ELF-1 (cell line): ENCODE data around the gene SCARB2.

Experiments used
- DNase-seq: peaks from one replicate; pipeline ENCODE4 v3.0.0-alpha.2; 2016; ENCODE audit warnings: low read depth, low spot score

The SCARB2 gene

GRCh38 chr4:76199664-76200211 is 13.9 kb downstream of the SCARB2 start:
- no peak for DNase-seq

DNA sequence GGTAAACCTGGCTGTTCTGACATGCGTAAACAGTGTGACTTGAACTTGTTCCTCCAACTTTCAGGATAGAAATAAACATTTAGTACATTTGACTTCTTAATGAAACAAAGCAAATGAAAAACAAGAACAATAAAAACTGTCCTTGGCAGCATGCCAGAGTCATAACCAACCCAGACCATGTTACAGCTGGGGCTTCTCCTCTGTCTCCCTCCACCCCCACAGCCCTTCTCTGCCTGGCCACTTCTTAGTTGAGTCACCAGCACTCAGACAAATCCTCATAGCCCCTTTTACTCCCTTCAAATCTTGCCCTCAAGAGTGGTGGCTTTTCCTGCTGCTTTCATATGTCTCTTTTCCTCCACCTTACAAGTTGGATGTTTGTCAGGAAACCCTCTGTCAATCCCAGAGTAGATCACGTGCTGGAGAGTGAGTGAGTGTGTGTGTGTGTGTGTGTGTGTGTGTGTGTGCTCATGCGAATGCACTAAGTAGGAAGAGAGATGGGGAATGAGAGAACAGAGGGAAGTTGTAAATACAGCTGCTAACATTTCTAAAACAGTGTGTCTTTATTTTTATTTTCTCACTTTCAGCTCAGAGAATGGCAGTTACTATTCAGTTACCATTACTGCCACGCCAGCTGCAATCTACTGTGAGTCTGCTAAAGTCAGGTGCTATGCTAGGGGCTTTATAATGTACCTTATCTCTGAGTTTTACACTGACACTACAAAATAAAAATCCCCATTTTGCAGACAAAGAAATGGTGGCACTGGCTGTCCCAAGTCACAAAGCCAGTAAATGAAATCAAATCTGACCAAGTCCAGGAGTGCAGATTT is 15.0 kb downstream of the SCARB2 start:
- no peak for DNase-seq

DNA sequence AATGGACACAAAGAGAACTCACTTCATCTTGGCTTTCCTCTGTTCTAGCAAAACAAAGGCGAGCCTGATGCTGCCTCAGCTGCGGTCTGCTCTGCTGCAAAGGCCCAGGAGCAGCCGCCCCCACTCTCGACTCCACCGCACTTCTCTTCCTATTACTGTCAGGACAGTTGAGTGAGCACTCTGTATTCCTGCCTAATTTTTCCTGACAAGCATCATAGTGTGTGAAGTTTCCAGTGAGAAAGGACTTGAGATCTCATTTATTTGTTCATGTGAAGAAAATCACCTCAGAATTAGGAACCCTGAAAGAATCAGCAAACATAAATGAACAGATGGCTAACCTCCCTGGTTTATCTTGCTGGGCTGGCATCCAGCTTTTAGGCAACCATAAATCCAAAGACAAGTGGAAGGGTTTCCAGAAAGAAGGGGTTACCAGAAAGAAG is 15.6 kb downstream of the SCARB2 start:
- DNase-seq = no peak

DNA sequence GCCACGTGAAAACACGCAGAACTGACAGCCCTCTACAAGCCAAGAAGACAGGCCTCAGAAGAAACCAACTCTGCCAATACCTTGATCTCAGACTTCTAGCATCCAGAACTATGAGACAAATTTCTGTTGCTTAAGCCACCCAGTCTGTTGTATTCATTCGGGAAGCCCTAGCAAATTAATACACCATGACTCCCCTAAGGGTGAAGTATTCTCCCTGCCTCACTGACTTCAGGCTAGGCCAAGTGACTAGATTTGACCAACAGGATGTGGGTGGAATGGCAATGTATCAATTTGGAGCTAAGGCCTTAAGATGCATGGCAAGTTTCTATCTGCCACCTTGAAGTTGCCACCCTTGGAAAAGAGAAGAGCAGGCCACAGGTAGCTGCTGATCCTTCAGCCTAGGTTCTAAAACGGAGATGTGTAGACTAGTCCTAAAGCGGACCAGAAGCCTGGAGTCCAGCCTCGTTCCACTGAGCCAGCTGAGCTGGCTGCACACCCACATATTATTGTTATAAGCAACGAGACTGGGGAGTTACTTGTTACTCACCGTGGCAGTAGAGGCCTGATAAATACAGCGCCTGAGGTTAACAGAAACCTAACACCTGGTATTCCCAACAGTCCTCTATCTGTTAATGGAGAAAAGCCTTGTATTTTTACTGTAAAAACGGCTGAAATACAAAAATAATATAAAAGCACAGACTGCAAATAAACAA is 16.4 kb downstream of the SCARB2 start:
- DNase-seq = no peak

DNA sequence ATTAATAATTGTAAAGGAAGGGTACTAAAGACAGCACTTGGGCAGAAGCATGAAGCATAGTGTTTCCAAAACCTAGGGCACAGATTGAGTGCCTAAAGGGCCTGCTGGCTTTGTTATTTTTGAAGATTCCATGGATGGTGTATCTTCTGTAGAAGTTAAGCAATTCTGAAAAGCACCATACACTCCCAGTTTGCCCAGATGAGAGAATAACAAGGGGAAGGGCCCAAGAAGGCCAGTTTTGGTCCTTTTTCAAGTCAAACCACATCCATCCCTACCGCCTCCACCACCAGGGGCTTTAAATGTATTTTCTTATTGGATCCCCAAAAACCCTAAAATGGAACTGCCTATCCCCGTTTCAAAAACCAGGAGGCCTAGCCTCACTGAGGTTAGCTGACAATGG is 17.2 kb downstream of the SCARB2 start:
- DNase-seq = no peak

DNA sequence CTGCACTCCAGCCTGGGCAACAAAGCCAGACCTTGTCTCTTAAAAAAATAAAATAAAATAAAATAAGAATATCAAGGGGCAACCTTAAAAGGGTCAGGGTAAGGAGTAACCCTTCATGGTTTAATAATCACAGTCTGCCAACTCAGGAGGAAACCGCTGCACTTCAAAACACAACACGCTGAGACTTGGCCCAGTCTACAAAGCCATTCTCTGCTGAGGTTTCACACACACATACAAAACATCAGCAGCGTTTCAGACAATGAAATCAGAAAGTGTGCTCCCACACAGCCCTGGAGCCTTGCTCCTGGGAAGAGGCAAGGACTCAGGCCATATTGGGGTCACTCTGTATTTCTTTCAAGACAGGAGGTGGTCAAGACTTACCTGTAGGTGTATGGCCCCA is 18.3 kb downstream of the SCARB2 start:
- no peak for DNase-seq

- no peak for DNase-seq
Measured at GRCh38 chr4:76194325-76194724, 19.3 kb downstream of the SCARB2 start.

DNA sequence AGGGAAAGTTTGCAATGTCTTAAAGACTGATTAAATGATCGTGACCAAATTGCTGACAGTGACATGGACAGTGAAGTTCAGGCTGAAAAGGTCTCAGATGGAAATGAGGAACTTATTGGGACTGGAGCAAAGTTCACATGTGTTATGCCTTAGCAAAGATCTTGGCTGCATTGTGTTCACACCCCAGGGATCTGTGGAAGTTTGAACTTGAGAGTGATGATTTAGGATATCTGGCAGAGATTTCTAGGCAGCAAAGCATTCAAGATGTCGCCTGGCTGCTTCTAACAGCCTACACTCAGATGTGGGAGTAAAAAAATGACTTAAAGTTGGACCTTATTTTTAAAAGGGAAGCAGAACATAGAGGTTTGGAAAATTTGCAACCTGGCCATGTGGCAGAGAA is 21.4 kb downstream of the SCARB2 start:
- no peak for DNase-seq

- DNase-seq = no peak
Measured at GRCh38 chr4:76188557-76188956, 25.1 kb downstream of the SCARB2 start.

GRCh38 chr4:76188149-76188548 is 25.5 kb downstream of the SCARB2 start:
- DNase-seq = no peak

DNA sequence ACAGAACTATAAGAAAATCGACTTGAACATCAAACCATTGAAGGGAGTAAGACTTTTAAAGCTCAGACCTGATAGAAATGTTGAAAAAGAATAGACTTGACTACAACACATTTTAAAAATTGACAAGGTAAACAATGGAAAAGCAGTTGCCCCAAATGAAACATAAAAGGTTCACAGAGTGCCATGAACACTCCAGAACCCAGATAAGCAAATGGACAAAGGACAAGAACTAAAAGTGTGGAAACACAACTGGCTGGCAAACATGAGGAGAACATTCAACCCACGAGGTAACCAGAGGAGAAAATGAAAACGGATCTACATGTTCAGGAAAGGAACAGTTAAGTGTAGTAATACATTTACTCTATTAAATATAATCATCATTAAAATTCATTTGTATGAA is 26.5 kb downstream of the SCARB2 start:
- no peak for DNase-seq

GRCh38 chr4:76182463-76182862 is 31.2 kb downstream of the SCARB2 start:
- no peak for DNase-seq

GRCh38 chr4:76179398-76180318 is 34.0 kb downstream of the SCARB2 start:
- DNase-seq = peak; percentile 86

DNA sequence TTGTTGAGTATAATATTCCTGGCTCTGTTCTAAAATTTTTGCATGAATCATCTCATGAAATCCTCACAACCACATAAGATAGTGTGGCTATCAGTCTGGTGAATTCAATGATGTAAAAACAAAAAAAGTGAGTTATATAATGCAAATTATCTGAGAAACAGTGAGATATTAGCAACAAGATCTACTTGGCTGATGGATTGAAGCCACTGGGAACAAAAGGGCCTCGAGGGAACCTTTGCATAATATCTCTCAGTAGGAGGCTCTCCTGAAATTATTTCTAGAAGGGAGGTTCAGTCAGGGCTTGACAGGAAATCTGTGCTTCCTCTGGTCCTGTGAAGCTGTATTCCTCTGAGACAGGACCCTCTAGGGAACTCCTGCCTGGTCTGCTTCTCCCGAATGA is 35.3 kb downstream of the SCARB2 start:
- DNase-seq = no peak

- no peak for DNase-seq
Measured at GRCh38 chr4:76177709-76178108, 35.9 kb downstream of the SCARB2 start.

DNA sequence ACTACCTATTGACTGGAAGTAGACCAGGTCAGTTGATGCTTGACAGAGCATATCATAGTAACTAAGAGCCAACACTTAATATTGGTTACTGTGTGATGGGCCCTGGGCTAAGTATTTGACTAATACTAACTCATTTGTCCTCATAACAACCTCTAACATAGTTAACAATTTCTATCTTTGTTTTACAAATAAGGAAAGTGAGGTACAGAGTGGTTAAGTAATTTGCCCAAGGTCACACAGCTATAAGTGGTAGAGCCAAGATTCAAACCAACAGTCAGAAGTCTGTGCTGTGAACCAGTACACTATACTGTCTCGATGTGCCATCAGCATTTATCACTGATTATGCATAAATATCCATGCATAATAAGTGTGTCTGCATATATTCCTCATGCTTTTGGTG is 38.3 kb downstream of the SCARB2 start:
- DNase-seq = no peak

DNA sequence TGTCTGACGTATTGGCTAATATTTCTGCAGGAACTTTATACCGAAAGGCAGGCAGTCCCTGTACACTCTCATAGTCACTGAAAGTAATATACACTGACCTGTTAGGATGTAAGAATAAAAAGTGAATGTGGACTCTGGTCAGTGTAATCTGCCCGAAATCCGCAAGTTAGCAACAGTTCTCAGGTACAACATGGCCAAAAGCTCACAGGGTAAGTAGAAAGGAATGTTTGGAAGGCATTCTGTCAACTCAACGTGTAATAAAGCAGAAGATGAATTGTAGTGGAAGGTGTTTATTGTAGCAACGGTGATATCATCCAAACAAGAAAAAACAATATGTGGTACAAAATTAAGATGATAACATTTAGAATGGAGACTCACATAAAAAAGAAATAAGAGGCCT is 39.4 kb downstream of the SCARB2 start:
- DNase-seq = no peak

GRCh38 chr4:76168688-76169087 is 44.9 kb downstream of the SCARB2 start:
- DNase-seq = no peak

DNA sequence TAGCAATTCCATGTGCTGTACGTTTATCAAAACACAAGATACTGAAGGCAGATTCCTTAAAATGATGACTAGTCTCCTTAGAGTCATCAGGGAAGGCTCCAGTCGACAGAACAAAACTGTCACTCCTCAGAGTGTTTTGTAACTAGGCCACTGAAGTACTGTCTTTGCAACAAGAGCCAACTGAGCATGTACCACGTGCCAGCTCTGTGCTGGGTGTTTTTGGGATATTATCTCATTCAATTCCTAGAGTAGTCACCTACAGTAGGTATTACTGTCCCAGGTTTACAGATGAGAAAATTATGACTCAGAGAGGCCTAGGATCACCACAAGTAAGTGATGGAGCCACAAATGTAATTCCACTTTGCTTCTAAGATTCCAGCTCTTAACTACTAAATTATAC is 47.1 kb downstream of the SCARB2 start:
- DNase-seq = no peak

DNA sequence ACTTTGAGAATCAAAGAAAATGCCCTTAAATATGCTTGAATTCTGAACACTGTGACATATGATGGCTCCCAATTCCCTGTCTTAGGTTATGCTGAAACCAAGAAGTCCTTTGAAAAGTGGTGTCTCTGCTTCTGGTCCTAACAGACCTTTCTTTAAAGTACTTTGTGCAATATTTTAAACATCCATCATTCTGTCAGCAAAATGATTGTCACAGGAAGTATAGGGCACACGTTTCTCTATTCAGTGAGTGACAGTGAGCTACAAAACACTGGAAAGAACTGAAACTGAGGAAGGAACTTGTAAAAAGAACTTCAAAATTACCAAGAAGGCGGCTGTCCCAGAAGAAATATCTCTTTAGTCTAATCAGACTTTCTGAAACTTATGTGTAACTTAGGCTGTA is 53.3 kb downstream of the SCARB2 start:
- DNase-seq = no peak

DNA sequence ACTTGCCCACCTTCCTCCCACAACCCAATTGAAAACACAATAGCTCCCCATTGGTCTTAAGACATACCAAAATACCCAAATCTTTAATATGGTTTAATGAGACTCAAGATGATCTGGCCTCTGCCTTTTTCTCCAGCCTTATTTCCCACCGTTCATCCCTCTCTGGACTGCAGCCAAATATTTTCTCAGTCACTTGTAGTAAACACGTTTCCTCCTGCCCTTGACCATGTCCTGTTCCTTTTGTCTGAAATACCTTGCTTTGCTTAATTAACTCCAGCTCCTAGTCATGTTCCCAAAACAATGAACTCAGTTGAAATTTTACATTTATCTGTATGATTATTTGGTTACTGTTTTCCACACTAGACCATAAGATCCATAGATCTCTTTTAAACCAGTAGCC is 57.0 kb downstream of the SCARB2 start:
- DNase-seq = no peak

GRCh38 chr4:76155979-76156378 is 57.6 kb downstream of the SCARB2 start:
- no peak for DNase-seq
